Islet precursor cell (in vitro differentiated cells): ENCODE results near the gene CDK17.
"Not testable (repeated sequence)": the region's sequence is repeated elsewhere in the genome, so short reads cannot be mapped to it uniquely, and the experiment has no call there.

Experiments
- DNase-seq: peaks from one replicate; pipeline ENCODE4 v3.0.0-alpha.2; 2018

CDK17 gene

DNA sequence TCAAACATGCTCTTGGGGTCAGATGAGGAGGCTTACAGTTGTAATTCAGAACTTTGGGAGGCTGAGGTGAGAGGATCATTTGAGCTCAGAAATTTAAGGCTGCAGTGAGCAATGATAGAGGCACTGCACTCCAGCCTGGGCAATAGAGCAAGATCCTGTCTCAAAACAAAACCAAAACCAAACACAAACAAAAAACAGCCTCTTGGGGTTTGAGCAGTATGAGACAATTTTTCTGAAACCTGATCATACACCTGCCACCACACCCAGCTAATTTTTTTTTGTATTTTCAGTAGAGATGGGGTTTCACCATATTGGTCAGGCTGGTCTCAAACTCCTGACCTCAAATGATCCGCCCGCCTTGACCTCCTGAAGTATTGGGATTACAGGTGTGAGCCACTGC lies 17.4 kb upstream of the CDK17 start:
- not testable (repeated sequence) for DNase-seq

DNA sequence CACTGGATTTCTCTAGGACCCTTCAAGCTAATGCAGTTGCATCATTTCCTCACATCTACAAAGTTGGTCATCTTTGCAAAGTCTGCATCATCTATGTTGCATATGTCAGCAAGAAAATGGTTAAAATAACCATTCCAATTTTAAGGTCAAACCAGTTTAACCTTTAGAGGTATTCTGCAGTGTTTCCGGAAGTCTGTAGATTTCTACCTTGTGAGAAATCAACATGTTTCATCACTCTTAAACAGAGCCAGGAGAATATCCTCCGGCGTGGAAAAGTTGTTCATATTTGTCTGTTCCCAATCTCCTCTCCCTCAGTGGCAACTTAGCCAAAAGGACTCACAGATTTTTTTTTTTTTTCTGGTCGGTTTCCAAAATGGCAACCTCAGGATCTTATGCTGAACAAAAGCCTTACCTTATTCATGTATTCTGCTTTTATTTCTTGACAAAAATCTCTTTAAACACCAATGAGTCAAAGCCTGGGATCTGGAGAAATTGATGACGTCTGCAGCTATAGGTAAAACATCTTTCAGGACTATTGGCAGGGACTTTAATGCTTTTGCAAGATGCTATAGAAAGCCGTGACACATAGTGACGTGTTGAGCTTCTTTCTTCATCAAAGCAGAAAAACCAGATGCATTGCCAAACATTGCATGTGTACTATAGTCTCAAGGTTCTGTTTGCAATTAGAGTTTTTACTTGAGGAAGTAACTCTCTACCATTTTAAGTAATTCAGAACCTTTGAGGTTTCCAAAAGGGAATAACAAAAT lies 16.0 kb upstream of the CDK17 start:
- no peak for DNase-seq

DNA sequence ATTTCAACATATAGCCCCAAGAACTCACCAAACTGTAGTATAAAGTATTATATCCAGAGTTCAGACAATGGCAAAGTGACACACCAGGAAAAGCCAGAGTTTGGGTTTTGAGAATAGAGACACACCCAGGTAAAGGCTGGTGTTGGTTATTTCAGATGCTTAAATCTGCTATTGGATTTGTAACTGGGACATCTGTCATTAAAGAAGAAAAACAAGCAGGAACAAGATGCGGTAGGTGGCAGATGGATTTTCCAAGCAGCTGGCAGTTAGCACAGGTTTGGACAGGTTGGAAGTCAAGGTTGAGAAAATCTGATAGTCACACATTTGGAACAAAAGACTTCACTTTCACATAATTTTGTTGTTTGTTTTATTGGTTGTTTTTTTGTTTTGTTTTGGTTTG lies 14.4 kb upstream of the CDK17 start:
- DNase-seq: no peak

- DNase-seq: no peak
Observed at GRCh38 chr12:96412431-96412830, 12.2 kb upstream of the CDK17 start.

DNA sequence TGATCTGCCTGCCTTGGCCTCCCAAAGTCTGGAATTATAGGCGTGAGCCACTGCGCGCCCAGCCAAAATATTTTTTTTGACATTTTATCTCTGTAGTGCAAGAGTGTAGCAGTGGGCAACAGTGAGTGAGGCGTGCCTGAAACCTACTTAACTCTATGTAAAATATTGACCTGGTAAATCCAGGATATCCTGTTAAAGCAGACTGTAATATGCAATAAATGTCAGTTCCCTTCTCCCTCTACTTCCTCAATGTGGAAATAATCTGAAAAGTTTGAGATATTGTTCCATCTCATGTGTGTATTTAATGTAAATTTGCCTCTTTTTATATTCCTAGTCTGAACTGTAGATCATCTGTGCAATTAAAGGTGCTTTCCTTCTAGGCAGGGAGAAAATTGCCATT lies 9.5 kb upstream of the CDK17 start:
- no peak for DNase-seq

DNA sequence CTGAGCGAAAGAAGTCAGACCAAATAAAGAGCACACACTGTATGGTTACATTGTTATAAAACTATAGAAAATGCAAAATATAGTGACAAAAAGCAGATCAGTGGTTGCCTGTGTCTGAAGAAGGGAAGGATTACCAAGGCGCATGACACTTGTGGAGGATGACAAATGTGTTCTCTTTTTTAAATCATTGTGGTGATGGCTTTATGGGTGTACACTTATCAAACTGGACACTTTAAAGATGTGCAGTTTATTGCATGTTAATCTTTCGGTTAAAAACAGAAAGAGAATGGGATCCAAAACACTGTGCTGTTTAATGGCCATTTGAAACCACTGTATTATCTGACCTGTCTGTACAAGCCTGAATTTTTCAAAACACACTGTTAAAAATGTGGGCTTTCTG lies 8.8 kb upstream of the CDK17 start:
- DNase-seq: no peak

GRCh38 chr12:96407429-96408097 lies 7.3 kb upstream of the CDK17 start:
- not testable (repeated sequence) for DNase-seq

GRCh38 chr12:96404696-96405095 lies 4.5 kb upstream of the CDK17 start:
- no peak for DNase-seq

GRCh38 chr12:96403870-96404269 lies 3.6 kb upstream of the CDK17 start:
- no peak for DNase-seq

DNA sequence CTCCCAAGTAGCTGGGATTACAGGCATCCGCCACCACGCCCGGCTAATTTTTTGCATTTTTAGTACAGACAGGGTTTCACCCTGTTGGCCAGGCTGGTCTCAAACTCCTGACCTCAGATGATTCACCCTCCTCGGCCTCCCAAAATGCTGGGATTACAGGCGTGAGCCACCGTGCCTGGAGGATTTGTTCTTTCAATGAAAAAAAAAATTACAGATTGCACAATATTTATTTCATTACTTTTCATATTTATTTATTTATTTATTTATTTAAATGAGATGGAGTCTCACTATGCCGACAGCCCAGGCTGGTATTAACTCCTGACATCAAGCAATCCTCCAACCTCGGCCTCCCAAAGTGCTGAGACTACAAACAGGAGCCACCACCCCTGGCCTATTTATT lies 2.3 kb upstream of the CDK17 start:
- DNase-seq: not testable (repeated sequence)

DNA sequence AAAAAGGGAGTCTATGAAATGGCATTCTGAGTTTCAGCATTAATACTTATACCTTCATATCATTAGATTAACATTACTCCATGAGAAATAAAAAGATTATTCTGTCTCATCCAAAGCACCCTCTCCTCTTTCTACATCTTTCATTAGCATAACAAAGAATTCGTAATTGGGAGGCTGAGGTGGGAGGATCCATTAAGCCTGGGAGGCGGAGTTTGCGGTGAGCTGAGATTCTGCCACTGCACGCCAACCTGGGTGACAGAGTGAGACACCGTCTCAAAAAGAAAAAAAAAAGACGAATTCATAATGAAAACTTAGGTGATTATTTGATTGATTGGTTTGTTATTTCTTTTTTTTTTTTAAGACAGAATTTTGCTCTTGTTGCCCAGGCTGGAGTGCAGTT lies 1.8 kb upstream of the CDK17 start:
- no peak for DNase-seq

GRCh38 chr12:96401076-96401871 lies 1.0 kb upstream of the CDK17 start:
- no peak for DNase-seq

GRCh38 chr12:96400631-96401075 lies 414 bp upstream of the CDK17 start:
- no peak for DNase-seq

DNA sequence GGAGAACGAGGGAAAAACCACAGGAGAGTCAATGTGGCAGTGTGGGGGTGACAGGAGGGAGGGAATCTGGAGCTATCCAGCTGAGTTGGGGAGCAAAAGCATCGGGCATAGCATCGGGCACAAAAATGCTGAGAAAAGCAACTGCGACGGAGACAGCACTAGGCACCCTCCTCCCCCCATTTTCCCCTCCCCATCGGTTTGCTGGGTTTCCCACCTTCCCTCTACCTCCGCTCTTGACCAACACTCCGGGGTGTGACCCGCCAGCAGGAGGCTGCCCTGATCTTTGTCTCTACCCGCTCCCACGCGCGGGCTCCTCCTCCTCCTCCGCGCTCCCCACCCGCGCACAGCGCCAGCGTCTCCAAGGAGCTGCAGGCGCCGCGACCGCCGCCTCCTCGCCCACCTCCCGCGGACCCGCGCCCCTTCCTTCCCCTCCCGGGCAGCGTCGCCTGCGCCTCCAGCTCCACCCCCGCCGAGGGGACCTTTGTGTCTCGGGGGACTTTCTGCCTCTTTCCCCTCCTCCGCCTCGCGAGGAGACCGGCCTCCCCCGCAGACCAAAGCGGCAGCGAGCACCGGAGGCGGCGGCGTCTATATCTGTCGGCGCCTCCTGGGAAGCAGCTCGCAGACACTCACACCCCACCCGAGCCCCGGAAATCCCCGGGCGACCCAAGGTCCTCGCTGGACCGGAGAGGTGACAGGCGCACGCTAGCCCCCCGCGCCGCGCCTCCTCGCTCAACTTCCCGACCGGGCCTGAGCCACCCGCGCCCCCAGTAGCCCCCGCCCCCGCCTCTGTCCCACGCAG lies 920 bp downstream of the CDK17 start:
- peak; percentile 81 for DNase-seq

GRCh38 chr12:96398424-96399119 lies 1.7 kb downstream of the CDK17 start:
- DNase-seq: no peak

- DNase-seq: no peak
Observed at GRCh38 chr12:96397756-96398423, 2.3 kb downstream of the CDK17 start.

DNA sequence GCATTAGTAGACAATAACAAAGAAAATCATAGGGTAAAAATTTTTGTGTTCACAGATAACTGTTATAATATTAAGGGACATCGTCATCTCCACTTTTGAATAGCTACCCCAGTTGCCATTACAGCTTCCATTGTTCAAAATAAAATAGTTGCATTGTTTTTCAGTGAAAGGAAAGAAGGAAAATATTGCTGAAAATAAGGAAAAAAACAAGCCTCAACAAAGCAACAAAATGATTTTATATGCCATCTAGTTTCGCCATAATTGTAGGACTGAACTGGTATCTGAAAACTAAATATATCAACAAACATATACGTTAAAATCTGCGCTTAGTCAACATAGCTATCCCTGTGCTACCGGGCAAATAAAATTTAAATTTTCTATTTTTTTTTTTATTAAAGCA lies 3.3 kb downstream of the CDK17 start:
- DNase-seq: no peak

- no peak for DNase-seq
Observed at GRCh38 chr12:96396209-96396608, 4.0 kb downstream of the CDK17 start.

GRCh38 chr12:96395236-96395635 lies 5.0 kb downstream of the CDK17 start:
- no peak for DNase-seq

- DNase-seq: not testable (repeated sequence)
Observed at GRCh38 chr12:96393229-96393628, 7.0 kb downstream of the CDK17 start.

DNA sequence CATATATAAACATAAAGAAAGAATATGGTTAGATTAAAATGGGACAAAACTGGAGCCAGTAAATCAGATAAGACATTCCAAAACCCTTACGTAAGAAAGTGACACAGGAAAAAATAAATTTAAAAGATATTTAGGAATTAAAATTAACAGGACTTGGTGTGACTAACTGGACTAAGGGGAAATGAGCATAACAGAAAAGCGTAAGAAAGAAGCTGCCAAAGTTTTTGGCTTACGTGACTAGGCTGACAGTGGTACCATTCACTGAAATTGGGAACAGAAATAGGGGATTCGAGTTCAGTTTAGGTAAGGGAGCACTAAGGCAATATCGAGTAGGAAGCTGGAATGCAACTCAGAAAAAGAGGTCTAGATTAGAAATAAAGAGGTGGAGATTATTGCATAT lies 7.8 kb downstream of the CDK17 start:
- DNase-seq: no peak

DNA sequence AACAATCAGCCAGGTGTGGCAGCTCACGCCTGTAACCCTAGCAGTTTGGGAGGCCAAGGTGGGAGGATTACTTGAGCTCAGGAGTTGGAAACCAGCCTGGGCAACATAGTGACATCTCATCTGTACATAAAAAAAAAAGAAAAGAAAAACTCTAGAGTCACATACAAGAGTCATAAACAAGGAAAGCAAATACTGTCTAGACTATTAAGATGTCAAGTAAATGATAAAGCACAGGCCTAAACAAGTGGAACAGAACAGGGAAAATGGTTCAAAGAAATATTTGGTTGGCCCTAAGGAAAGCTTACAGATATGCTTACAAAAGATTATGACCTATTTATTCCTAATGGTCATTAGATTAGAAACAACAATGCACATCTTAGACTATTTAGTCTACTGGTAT lies 12.3 kb downstream of the CDK17 start:
- DNase-seq: no peak
